22Rv1 (cell line): ENCODE data around the gene LMF2.

Experiments used
- CTCF ChIP-seq: fragments of 450-650 bp; IDR thresholded peaks from 2 replicates; pipeline ENCODE4 v1.5.1; 2017; ENCODE audit warnings: mild to moderate bottlenecking
- ZFX ChIP-seq: fragments of 450-650 bp; IDR thresholded peaks from 2 replicates; pipeline ENCODE4 v1.6.1; 2017; ENCODE audit warnings: antibody characterized with exemption, borderline replicate concordance

- no peak for TF ChIP-seq CTCF
- no peak for TF ChIP-seq ZFX
Observed at GRCh38 chr22:50520826-50521453, 13.4 kb upstream of the LMF2 start.
